C4-2B (cell line): Measurements from ENCODE around the gene EGFLAM.
"Not testable (repeated sequence)": the region's sequence is repeated elsewhere in the genome, so short reads cannot be mapped to it uniquely, and the experiment has no call there.

ENCODE experiments used
- CTCF ChIP-seq: fragments of 450-650 bp; conservative IDR thresholded peaks from 2 replicates; pipeline ENCODE4 v1.5.1; 2017; ENCODE audit warnings: mild to moderate bottlenecking
- ZFX ChIP-seq: fragments of 450-650 bp; IDR thresholded peaks from 2 replicates; pipeline ENCODE4 v1.6.1; 2017

GRCh38 chr5:38415772-38416171 is 157.4 kb downstream of the EGFLAM start:
- not testable (repeated sequence) for TF ChIP-seq CTCF, ZFX
